ENCODE results near the gene ANKRD28. TPM values are rescaled to one million over a fixed set of nuclear protein-coding genes. Genes with fewer than 3 reads are reported as not detected.

Gene ANKRD28
- total and polyA plus RNA-seq, 9 donors, result 21.2 to 79.4 (median 43.8) TPM

DNA sequence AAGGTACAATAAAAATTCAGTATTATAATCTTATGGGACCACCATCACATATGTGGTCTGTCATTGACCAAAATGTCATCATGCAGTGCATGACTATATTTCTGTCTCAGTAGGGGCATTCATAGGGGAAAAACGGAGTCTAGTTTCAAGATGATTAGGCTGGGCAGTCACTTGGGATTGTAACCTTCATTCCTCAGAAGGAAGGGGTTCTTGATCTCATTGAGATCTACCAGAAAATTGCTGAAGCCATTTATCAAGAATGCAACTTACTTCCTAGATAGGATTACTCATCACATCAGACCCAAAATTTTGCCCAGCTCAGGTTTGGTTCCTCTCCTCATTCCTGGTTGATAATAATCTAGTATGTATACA, 158.9 kb downstream of the ANKRD28 start:
- Histone ChIP-seq H3K4me1 (ENCODE audit: insufficient read depth) (peaks cover 16% of the 10 kb centered on the region), H3K4me3 (no peak overlapping the region), H3K9me3 (no peaks in the 10 kb centered on the region), H3K27ac (no peak overlapping the region), H3K36me3 (no peaks in the 10 kb centered on the region), H3K27me3 (no peaks in the 10 kb centered on the region)
- WGBS, 3 donors, result 81 to 100% (median 98%) methylated on average over 1 of the region's 1 CpG
- TF ChIP-seq EP300 (IDR thresholded peaks at IDR 0.05) (no peak), POLR2A (IDR thresholded peaks at IDR 0.05) (no peak)
- TF ChIP-seq, protein P1, sequence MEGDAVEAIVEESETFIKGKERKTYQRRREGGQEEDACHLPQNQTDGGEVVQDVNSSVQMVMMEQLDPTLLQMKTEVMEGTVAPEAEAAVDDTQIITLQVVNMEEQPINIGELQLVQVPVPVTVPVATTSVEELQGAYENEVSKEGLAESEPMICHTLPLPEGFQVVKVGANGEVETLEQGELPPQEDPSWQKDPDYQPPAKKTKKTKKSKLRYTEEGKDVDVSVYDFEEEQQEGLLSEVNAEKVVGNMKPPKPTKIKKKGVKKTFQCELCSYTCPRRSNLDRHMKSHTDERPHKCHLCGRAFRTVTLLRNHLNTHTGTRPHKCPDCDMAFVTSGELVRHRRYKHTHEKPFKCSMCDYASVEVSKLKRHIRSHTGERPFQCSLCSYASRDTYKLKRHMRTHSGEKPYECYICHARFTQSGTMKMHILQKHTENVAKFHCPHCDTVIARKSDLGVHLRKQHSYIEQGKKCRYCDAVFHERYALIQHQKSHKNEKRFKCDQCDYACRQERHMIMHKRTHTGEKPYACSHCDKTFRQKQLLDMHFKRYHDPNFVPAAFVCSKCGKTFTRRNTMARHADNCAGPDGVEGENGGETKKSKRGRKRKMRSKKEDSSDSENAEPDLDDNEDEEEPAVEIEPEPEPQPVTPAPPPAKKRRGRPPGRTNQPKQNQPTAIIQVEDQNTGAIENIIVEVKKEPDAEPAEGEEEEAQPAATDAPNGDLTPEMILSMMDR (IDR thresholded peaks at IDR 0.05), result no peak
- intact Hi-C loops (cut with DNase I), result loop anchor here in 3 of 4 donors (10.0 kb wide), 4 partner anchors 156 to 606 kb away; partner anchors contain the start of gene ANKRD28 (in 1 of the 3)
- DNase-seq, result no peak

GRCh38 chr3:15638193-15638890, 159.4 kb downstream of the ANKRD28 start:
- DNase-seq, result no peak
- no peak for TF ChIP-seq EP300 (IDR thresholded peaks at IDR 0.05)
- no peak for TF ChIP-seq POLR2A (IDR thresholded peaks at IDR 0.05)
- TF ChIP-seq, protein P1 (IDR thresholded peaks at IDR 0.05), result no peak
- Histone ChIP-seq H3K9me3 (no peaks in the 10 kb centered on the region), H3K27me3 (no peaks in the 10 kb centered on the region), H3K4me1 (ENCODE audit: insufficient read depth) (peaks cover 18% of the 10 kb centered on the region), H3K36me3 (no peaks in the 10 kb centered on the region), H3K27ac (no peak overlapping the region), H3K4me3 (no peak overlapping the region)
- WGBS, 3 donors, result 85 to 93% (median 87%) methylated on average over 6 of the region's 6 CpGs
- intact Hi-C loops (cut with DNase I), result loop anchor here in 3 of 4 donors (10.0 kb wide), 4 partner anchors 156 to 606 kb away; partner anchors contain the start of gene ANKRD28 (in 1 of the 3)

DNA sequence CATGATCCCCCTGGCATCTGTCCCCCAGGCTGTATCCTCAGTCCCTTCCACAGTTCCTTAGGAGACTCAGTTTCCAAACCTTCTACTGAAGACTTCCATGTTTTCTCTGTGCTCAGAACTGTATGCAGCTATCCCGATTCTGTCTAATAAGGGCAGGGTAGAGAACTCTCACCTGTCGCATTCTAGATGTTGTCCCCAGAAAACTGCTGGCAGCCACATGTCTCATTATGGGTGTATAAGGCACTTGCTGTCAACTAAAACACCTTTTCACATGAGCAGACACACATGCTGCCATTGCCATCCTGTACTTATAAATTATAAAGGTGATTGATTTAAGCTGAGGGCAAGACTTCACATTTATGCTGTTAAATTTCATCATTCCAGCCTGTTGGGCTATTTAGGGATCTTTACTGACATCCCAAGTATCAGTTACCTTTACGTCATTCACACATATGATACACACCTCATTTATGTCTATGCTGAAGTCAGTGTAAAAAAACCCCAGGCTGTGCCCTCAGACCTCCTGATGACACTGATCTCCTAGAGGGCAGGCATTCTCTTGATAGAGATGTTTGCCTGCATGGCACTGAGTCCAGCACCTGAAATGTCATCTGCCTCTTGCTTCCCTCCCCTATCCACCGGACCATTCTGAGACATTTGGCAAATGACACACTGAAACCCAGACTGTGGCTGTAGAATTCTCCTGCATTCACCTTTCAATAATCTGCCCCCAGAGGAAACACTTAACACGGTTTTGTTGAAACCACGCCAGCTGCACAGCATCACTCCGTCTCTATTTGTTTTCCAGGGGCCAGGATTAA, 160.4 kb downstream of the ANKRD28 start:
- no peak for DNase-seq
- H3K27ac ChIP-seq, result no peak overlapping the region

More for the DNA sequence above, 160.4 kb downstream of the ANKRD28 start:
- no peaks in the 10 kb centered on the region for H3K36me3 ChIP-seq
- no peaks in the 10 kb centered on the region for H3K9me3 ChIP-seq
- no peak for TF ChIP-seq POLR2A (IDR thresholded peaks at IDR 0.05)
- TF ChIP-seq, protein P1 (IDR thresholded peaks at IDR 0.05), result no peak
- TF ChIP-seq EP300 (IDR thresholded peaks at IDR 0.05), result no peak
- H3K4me3 ChIP-seq, result no peak overlapping the region
- intact Hi-C loops (cut with DNase I), result loop anchor here in 3 of 4 donors (10.0 kb wide), 4 partner anchors 157 to 607 kb away; partner anchors contain the start of gene ANKRD28 (in 1 of the 3)
- WGBS, 3 donors, result 82 to 87% (median 83%) methylated on average over 7 of the region's 7 CpGs
- no peaks in the 10 kb centered on the region for H3K27me3 ChIP-seq
- peaks cover 18% of the 10 kb centered on the region for H3K4me1 ChIP-seq (ENCODE audit: insufficient read depth)

Data from ovary (tissue), 9 donors.